CD4-positive, alpha-beta T cell treated with Interleukin-15 for 1 hour (primary cell): Measurements from ENCODE around the gene TSR1.
"Not testable (repeated sequence)": the region's sequence is repeated elsewhere in the genome, so short reads cannot be mapped to it uniquely, and the experiment has no call there.

Experiments used
- DNase-seq: peaks from one replicate; pipeline ENCODE4 v3.0.0-alpha.2; 2020

TSR1 gene

DNA sequence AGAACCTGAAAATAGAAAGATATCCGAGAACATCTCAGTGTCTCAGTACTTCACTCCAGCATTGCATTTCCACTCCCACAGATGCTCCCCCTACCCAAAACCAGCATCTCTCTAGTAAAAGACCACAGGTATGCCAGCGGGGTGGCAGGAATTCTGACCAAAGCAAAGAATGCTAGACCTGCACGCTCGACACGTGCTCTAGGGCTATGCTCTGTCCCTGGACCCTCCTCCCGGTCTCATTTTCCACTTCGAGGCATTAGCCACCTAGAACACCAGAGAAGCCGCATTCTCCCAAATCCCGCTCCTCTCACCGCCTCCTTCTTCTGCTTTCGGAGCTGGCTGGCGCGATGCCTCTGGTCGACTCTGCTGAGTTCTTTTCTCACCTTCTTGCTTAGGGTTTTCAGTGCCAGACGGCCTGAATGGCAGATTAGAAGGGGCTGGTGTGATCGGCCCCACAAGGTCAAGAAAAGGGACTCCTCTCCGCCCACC lies 487 bp downstream of the TSR1 start:
- no peak for DNase-seq

DNA sequence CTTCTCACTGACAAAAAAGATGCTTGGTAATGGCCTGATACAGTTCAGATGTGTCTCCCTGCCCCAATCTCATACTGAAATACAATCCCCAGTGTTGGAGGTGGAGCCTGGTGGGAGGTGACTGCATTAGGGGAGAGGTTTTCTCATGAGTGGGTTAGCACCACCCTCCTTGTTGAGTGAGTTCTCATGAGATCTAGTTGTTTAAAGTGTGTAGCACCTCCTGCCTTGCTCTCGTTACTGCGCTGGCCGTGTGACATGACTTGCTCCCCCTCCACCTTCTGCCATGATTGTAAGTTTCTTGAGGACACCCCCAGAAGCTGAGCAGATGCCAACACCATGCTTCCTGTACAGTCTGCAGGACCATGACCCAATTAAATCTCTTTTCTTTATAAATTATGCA lies 5.0 kb downstream of the TSR1 start:
- DNase-seq, result no peak

DNA sequence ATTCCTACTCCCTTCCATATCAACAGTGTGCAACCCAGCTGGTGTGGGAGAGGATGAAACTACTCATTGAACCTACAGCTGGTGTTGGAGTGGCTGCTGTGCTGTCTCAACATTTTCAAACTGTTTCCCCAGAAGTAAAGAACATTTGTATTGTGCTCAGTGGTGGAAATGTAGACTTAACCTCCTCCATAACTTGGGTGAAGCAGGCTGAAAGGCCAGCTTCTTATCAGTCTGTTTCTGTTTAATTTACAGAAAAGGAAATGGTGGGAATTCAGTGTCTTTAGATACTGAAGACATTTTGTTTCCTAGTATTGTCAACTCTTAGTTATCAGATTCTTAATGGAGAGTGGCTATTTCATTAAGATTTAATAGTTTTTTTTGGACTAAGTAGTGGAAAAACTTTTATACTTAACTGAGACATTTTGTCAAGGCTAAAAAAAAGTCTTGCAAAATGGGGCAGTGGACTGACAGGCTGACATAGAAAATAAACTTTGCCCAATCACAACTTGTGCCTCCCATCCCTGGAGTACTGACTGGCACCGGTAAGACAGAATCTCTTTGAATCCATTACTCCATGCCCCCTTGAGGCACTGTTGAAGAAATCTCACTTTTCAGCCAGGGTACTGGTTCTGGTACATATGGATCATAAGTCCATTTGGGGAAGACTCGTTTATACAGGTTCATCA lies 12.5 kb downstream of the TSR1 start:
- DNase-seq, result no peak

DNA sequence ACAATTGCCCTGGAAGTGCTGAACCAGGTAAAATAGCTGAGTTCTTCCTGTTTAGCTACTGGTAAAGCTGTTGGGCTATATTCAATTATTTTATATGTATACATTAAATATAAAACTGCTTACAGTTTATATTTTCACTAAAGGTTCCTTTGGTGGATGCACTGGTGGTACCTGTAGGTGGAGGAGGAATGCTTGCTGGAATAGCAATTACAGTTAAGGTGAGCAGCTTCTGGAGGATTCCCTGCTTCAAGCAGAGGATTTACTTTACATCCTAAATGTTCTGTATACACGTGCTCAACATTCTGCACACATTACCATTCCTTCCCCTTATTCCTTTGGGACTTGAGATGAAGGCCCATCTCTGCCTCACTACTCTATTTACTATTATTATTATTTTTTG lies 14.9 kb downstream of the TSR1 start:
- DNase-seq, result no peak

DNA sequence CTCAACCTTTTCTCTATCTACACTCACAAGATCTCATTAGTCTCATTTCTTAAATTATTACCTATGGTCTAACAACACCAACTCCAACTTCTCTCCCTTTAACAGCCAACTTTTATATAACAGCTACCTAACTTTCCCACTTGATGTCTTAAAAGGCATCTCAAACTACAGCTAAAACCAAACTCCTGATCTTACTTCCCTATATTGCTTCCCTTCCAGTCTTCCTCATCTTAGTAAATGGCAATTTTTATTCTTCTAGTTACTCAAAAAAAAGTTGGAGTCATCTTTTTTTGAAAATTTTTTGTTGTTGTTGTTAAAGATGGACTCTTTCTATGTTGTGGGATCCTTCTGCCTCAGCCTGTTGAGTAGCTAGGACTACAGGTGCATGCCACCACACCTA lies 17.2 kb downstream of the TSR1 start:
- DNase-seq, result no peak

DNA sequence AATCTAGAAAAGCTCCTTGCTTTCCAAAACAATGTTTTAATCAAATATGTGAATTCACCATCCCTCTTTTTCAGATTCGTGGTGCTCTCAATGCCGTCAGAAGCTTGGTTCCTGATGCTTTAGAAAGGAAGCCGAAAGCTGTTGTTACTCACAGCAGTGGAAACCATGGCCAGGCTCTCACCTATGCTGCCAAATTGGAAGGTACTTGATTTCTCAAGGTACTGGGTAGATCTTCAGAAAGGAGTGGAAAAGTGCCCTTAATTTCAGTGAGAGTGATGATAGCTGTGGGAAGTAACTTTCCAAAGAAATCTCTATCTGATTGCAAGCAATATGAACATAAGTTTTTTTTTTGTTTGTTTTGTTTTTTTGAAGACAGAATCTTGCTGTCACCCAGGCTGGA lies 18.5 kb downstream of the TSR1 start:
- DNase-seq, result no peak

DNA sequence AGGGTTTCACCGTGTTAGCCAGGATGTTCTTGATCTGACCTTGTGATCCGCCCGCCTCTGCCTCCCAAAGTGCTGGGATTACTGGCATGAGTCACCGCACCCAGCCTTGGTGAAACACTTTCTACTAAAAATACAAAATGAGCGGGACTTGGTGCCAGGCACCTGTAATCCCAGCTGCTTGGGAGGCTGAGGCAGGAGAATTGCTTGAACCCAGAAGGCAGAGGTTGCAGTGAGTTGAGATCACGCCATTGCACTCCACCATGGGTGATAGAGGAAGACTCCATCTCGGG lies 19.4 kb downstream of the TSR1 start:
- DNase-seq, result not testable (repeated sequence)

DNA sequence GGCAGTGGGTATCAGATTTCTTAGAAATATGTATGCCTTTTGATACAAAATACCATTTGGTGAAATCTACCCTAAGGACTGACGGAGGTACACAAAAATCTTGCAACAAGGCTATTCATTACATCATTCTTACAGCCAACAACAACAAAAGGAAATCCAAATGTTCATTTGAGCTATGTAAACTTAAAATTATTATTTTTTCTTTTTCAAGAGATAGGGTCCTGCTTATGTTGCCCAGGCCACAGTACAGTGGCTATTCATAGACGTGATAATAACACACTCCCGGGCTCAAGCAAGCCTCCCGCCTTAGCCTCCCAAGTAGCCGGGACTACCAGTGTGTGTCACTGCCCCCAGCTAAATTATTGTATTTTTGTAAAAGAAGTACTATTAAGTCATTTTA lies 23.5 kb downstream of the TSR1 start:
- no peak for DNase-seq

DNA sequence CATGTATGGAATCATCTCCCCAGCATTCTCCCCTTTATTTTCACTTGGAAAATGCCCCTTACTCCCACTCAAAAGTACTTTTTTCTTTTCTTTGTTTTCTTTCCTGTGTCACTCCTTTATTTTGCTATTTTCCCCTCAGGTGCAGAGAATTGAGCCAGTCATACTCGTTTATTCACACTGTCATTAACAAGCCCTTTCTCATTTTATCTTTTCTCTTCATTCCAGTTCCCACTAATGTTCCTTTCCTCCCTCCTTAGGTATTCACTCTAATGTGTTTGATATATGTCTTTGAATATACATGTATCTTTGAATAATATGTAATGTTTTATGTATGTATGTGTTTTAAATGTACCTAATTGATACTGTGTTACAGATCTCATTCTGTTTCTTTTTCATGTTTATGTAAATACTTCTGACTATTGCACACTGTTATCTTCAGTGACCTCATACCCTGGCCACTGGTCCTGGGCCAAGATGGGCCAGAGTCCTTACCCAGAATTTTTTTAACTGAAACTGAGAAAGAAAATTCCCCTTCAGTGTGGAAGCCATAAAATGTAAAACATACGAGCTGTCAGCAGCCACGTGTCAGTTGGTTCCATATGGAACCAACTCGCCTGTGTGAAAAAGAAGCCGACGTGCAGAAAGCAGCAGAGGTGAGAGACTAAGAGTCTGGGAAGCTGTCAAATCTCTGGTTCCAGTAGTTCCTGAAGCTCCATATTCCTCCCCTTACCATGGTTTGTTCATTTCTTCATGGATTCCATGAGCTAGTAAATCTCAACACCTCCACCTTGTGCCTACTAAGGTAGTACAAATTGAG lies 26.7 kb downstream of the TSR1 start:
- DNase-seq, result no peak

DNA sequence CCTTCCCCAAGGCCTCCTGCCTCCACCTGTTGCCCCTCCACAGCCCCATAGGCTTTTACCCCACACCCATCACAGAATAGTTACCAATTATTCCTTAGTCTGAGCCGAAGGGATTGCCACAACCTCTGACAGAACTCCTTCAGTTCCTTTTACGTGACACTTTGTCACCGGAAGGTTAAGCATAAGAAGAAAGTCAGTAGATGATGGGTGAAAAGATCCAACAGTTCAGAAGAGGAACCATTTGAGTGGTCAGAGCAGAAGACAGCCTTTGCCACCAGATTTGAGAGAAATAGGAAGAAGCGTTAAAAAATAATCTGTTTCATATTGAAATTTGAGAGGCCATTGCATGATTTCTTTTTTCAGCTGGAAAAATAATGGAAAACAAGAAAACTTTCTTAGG lies 31.3 kb downstream of the TSR1 start:
- no peak for DNase-seq

DNA sequence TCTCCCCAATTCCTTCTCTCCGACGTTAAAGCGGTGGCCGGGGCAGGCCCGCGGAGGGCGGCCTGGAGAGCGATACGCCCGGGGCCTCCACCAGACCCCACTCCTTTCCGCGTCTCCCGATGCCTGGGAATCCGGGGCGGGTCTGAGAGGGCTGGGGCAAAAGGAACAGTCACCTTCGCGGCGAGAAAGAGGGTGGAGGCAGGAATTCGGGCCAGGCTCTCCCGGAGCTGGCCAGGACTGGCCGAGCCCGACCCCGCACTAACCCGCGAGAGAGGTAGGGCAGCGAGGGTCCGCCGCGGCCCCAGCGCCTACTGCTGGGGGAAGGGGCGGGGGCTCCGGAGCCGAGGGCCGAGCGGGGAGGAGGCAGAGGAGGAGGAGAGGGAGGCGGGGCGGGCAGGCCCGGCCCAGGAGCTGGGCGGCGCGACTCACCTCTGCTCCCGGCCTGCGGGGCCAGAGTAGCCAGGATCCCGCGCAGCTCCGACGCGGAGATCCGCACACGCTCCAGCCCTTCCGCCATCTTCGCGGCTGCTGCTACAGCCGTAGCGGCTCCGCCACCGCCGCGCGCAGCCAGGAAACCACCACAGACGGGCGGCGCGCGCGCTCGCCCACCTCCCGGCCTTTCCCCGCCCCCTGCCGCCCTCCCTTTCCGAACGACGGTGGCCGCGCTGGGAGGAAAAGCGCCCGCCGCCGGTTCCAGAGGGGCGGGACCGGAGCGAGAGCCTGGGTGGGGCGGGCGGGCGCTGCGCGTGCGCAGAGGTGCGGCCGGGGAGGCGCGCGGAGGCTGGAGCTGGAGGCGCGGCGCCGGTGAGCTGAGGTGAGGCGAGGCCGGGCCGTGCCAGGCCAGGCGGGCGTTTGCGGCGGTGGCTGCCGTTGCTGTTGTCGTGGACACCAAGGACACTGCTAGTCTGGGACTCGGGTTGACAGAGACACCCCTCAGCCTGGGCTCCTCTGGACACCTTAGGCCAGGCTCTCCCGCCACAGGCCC lies 32.8 kb downstream of the TSR1 start, which contains the start of the genes SMG6 and SRR:
TSS of gene SMG6 (minus strand) at position 582 of the 985 bp plus-strand sequence. CDS start at position 517, 65 bp downstream.
TSS of gene SRR (plus strand) at position 747 of the 985 bp plus-strand sequence. CDS start 11,611 bp downstream, outside the sequence.
- DNase-seq, result peak; percentile 93

DNA sequence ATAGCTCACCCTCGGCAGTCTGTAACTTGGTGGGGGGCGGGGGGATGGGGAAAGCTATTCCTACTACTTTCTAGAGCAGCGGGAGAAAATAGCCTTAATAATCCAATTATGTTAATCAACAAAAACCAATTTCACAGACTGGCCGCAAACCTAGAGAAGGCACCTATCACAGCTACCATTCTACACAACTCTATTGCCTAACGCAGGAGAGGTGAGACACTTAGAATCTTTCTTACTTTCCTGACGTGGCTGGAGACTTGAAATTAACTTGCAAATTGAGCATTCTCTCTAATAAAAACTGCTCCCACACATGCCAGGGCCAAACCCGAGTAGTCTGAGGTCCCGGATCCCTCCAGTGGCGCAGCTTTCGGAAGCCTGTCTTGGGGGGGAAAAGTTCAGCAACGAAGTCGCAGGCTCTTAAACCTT lies 33.5 kb downstream of the TSR1 start:
- DNase-seq, result no peak

DNA sequence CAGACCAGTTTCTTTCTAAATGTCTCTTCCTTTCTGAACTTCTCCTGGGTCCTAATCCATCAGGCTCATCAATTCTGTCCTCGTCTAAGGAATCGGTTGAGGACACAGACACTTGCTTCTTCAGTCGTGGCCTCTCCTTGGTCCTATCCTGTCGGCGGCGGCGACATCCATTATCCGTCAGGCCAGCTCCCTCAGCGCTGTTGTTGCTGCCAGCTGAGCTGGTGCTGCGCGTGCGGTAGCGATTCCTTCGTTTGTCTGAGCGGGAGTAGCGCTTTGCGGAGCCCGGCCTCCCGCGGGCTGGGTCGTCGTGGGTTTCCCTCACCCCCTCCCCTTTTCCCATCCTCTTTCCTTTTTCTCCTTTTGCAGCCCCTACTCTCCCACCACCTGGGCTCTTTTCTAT lies 36.5 kb downstream of the TSR1 start:
- no peak for DNase-seq

DNA sequence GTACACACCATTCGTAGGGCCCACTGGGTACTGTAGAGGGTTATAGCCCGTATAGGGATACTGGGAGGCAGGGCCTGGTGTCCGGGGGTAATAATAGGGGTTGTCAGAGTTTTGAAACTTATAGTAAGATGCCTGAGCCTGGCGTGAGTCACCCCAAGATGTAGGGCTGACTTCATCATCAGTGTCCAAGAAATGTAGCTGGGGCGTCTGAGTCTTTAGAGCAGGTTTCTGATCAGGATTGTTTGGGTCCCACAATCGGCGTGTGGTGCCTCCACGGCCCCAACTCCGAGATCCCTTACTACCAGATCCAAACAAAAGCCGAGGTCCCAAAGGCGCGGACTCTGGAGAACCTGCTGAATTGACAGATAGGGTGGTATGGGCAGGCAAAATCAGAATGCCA lies 37.1 kb downstream of the TSR1 start:
- DNase-seq, result no peak

DNA sequence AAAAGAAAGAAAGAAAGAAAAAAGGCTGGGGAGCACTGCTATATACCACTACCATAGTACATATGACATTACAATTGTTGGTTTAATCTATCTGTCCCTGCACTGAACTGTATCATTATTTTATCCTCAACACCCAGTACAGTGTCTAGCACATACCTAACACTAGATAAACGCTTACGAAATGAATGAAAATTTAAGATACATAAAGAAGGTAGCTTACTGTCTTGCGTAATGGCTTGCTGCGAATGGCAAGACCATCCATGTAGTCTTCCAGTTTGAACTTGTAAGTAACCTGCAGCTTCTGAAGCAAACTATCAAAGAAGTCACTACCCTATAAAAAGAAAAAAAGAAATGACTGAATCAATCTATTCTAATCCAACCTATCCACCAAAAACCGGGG lies 39.2 kb downstream of the TSR1 start:
- DNase-seq, result no peak

DNA sequence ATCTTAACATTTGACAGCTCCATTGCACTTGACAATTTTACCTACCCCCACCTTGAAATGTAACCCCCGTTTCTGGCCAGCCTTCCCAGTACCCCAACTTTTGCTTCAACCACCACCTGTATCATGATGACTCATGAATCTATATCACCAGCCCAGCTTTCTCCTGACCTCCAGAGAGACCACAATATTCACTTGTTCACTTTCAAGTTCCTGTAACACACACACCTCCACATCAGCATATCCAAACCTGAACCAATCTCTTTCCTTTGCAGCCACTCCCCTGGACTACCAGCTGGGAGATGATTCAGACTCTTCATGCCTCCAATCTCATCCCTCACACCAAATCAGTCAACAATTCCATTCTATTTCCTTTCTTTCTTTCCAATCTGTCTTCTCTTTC lies 40.7 kb downstream of the TSR1 start:
- DNase-seq, result no peak

DNA sequence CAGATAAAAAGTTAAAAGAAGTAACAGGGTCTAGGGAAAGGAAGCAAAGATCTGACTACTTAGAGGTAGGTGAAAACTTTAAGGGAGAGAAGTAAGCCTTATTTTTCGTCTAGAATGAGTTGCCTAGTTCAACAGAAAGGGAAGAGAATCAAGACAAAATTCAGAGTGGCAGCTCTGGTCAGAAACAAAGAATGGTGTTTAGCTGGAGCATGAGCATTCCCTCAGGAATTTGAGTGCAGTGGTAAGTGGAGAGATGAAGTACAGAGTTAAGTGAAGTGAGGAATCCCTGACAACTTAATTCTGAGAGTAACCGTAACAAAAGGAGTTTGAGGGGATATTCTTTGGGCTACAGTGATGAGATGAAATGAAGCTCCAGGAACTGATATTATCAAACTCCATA lies 44.2 kb downstream of the TSR1 start:
- DNase-seq, result no peak

DNA sequence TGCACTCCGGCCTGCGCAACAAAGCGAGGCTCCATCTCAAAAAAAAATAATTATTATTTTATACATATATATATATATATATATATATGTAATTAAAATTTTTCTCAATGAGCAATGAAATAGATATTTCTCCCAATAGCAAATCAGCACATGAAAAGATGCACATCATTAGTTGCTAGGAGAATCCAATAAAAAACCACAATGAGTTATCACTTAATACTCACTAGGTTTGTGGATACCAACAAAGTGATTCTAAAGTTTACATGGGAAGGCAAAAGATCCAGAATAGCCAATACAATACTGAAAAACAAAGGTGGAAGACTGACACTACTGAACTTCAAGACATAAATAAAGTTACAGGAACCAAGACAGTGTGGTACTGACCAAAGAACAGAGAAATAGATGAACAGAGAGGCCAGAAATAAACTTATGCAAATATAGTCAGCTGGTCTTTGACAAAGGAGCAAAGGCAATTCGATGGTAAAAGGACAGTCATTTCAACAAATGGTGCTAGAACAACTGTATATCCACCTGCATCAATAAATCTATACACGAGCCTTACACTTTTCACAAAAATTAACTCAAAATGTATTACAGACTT lies 46.3 kb downstream of the TSR1 start:
- no peak for DNase-seq

DNA sequence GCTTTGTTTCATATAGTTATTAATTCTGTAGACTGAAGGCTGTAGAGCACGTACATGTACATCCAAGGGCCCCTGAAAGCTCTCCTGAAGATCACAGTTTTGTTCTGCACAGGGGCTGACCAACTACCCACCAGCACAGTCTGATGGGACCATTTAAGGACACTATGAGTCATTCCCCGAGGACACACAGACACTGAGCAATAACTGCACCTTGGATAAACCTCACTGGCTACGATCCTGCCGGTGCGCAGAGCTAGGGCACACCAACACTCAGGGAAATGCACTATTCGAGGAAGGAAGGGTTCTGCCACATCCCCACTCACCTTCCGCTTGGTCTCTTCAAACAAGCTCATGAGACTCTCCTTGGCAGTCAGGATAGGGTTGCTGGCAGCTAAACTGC lies 53.0 kb downstream of the TSR1 start:
- DNase-seq, result no peak

DNA sequence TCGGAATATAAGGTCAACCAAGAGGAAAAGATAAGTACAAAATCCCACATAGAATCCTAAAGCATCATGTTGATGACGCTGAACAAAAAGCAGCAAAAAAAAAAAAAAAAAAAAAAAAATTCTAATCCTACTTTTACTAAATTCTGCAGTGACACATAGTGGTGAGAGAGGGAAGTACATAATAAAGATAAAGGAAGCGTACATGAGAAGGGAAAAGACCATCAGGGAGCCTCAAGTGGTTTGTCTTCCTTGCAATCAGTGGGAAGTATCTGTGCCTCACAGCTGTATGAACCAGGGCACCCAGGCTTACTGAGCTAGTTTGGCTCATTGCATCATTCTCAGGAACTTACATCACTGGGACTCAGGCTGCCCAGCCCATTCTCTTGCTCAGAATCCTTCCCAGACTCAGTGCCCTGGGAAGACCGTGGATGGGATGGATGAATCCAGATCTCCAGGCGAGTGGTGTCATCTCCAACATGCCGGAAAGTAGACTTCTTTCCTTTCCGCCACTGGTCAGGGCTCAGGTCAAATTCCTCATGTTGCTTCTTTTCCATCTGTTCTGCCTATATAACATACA lies 53.9 kb downstream of the TSR1 start:
- DNase-seq, result no peak

DNA sequence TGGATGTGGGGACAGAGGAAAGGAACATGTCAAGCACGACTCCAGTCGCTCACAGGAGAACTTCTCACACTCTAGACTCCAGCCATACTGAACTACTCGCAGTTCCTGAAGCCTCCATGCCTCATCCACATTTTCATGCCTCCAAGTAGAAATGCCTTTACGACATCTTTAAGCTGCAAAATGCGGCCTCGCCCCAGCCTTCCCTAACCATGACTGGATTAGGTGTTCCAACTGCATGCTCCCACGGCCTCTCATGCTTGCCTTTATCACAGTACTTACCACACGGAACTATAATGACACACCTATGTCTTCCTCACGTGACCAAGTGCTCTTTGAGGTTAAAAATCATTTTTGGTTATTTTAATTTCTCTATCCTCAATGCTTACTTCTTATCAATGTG lies 56.5 kb downstream of the TSR1 start:
- no peak for DNase-seq

DNA sequence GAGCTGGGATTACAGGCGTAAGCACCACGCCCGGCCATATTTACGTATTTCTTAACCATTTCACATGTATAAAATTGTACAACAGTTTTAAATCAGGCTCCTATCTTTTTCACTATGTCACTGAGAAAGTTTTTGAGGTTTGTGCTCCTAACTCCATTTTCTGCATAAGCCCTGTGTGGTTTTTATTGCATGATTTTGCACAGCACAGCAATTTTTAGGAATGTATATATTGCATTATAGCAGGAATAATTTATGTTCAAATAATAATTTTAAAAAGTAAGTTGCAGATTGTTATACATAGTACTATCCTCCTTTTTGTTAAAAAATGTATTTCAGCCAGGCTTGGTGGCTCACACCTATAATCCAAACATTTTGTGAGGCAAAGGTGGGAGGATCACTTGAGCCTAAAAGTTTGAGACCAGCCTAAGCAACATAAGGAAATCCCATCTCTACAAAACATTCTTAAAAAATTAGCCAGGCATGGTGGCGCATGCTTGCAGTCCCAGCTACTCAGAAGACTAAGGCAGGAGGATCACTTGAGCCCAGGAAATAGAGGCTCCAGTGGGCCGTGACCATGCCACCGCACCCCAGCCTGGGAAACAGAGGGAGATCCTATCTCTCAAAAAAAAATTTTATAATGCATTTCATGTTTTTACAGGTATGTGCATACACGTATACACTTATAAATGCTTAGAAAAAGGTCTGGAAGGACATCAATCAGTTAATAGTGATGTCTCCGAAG lies 58.7 kb downstream of the TSR1 start:
- DNase-seq, result no peak
